CD14-positive monocyte (primary cell): ENCODE data around the gene ICE1. TPM values are rescaled to one million over a fixed set of nuclear protein-coding genes. Genes with fewer than 3 reads are reported as not detected.

Experiments
- DNase-seq, 3 donors: peaks; one replicate each; pipeline ENCODE4 v3.0.0-alpha.2; 2011 to 2022
- H2AFZ ChIP-seq: 2 replicates; pipeline ENCODE4 v1.6.0; 2012; ENCODE audit warnings: mild to moderate bottlenecking, low read depth, low read length, inconsistent platforms; ENCODE audit not compliant: insufficient read depth, poor library complexity, severe bottlenecking
- H3K27ac ChIP-seq, 2 donors: 1 replicate in 1 of 2; 2 replicates in 1 of 2; pipeline ENCODE4 v1.5.1; 2012 to 2013; ENCODE audit warnings: low read length in 2 of 2, control low read depth in 1 of 2, inconsistent platforms in 1 of 2, low read depth in 1 of 2, mild to moderate bottlenecking in 1 of 2
- H3K27me3 ChIP-seq, 2 donors: one replicate each; pipeline versions ENCODE4 v1.6.0 to v1.6.1; 2011 to 2013; ENCODE audit warnings: low read length in 2 of 2; ENCODE audit not compliant: control insufficient read depth in 2 of 2, insufficient read depth in 2 of 2
- H3K36me3 ChIP-seq, 2 donors: replicated peaks in 1 of 2; 1 replicate in 1 of 2; 2 replicates in 1 of 2; pipeline versions ENCODE4 v1.5.1 to v1.6.1; 2012 to 2013; ENCODE audit warnings: low read length in 2 of 2, control low read depth in 1 of 2, inconsistent platforms in 1 of 2, mild to moderate bottlenecking in 1 of 2; ENCODE audit not compliant: insufficient read depth in 2 of 2, control insufficient read depth in 1 of 2
- H3K4me1 ChIP-seq, 2 donors: 1 replicate in 1 of 2; 2 replicates in 1 of 2; pipeline versions ENCODE4 v1.5.1 to v1.6.1; 2012 to 2013; ENCODE audit warnings: low read length in 2 of 2, control low read depth in 1 of 2, inconsistent platforms in 1 of 2, mild to moderate bottlenecking in 1 of 2, moderate library complexity in 1 of 2; ENCODE audit not compliant: insufficient read depth in 2 of 2, control insufficient read depth in 1 of 2
- H3K4me2 ChIP-seq: replicated peaks from 2 replicates; pipeline ENCODE3; 2012; ENCODE audit warnings: low read length, moderate library complexity, mild to moderate bottlenecking; ENCODE audit not compliant: poor library complexity, severe bottlenecking; ENCODE audit errors: extremely low read depth
- H3K4me3 ChIP-seq, 3 experiments: fragments of 200-600 bp in 1 of 3; sonication (generic) in 1 of 3; replicated peaks in 1 of 3; 1 replicate in 2 of 3; 2 replicates in 1 of 3; pipeline ENCODE4 v1.5.1; 2011 to 2013; ENCODE audit warnings: low read length in 3 of 3, mild to moderate bottlenecking in 3 of 3, control low read depth in 2 of 3, low read depth in 2 of 3, inconsistent platforms in 1 of 3, moderate library complexity in 1 of 3
- H3K79me2 ChIP-seq: 2 replicates; pipeline ENCODE4 v1.6.0; 2012; ENCODE audit warnings: mild to moderate bottlenecking, control low read depth, inconsistent platforms, low read length, moderate library complexity; ENCODE audit not compliant: insufficient read depth
- H3K9ac ChIP-seq: 2 replicates; pipeline ENCODE4 v1.6.0; 2017; ENCODE audit warnings: low read length, mild to moderate bottlenecking; ENCODE audit not compliant: insufficient read depth, poor library complexity, severe bottlenecking
- H3K9me3 ChIP-seq, 2 donors: replicated peaks in 1 of 2; 1 replicate in 1 of 2; 2 replicates in 1 of 2; pipeline versions ENCODE4 v1.5.1 to v1.6.1; 2012 to 2013; ENCODE audit warnings: low read length in 2 of 2, control low read depth in 1 of 2; ENCODE audit not compliant: control insufficient read depth in 1 of 2, insufficient read depth in 1 of 2
- H4K20me1 ChIP-seq: 2 replicates; pipeline ENCODE4 v1.6.0; 2012; ENCODE audit warnings: mild to moderate bottlenecking, low read length, control low read depth, moderate library complexity; ENCODE audit not compliant: insufficient read depth
- H3K27ac Mint-ChIP-seq, 7 donors: one replicate each; pipeline ENCODE4 v1.8.0; 2020; ENCODE audit warnings: mild to moderate bottlenecking in 7 of 7, mixed read lengths in 7 of 7, moderate library complexity in 6 of 7, inconsistent platforms in 2 of 7
- H3K27me3 Mint-ChIP-seq, 3 donors: one replicate each; pipeline ENCODE4 v1.8.0; 2021 to 2022; ENCODE audit warnings: low read depth in 3 of 3, mild to moderate bottlenecking in 3 of 3, mixed read lengths in 3 of 3, moderate library complexity in 3 of 3, inconsistent platforms in 1 of 3
- H3K36me3 Mint-ChIP-seq, 2 donors: one replicate each; pipeline ENCODE4 v1.8.0; 2020; ENCODE audit warnings: mixed read lengths in 2 of 2, inconsistent platforms in 1 of 2, mild to moderate bottlenecking in 1 of 2
- H3K4me1 Mint-ChIP-seq: one replicate; pipeline ENCODE4 v1.8.0; 2020; ENCODE audit warnings: mild to moderate bottlenecking, mixed read lengths
- H3K4me3 Mint-ChIP-seq, 2 donors: one replicate each; pipeline ENCODE4 v1.8.0; 2020; ENCODE audit warnings: mild to moderate bottlenecking in 2 of 2, mixed read lengths in 2 of 2, moderate library complexity in 1 of 2
- H3K9me3 Mint-ChIP-seq, 7 donors: one replicate each; pipeline ENCODE4 v1.8.0; 2020 to 2022; ENCODE audit warnings: mixed read lengths in 7 of 7, mild to moderate bottlenecking in 6 of 7, moderate library complexity in 6 of 7, inconsistent platforms in 2 of 7
- CTCF ChIP-seq: fragments of 200-600 bp; IDR thresholded peaks from one replicate; pipeline ENCODE4 v1.8.0; 2022; ENCODE audit warnings: antibody characterized with exemption, mild to moderate bottlenecking
- WGBS: methylation state at CpG from one replicate; pipeline ENCODE4 v1.1.5; 2013; ENCODE audit warnings: missing lambda C conversion rate; ENCODE audit not compliant: insufficient coverage; 5-methylcytosine and 5-hydroxymethylcytosine counted together
- intact Hi-C, 2 donors: fragments of 100-400 bp; cut with micrococcal nuclease; formaldehyde crosslinking; loops; one replicate each; pipeline versions ENCODE4 v1.15.0 to v1.15.1; 2023
- polyA plus RNA-seq, 3 donors: library from polyadenylated mRNA; depleted of rRNA in 1 of 3; unstranded in 2 of 3; stranded (reverse) in 1 of 3; fragments of 300-500 nt in 2 of 3; fragments of >200 nt in 1 of 3; fragmentation: Illumina TruSeq in 2 of 3; gene quantifications; 1 replicate in 2 of 3; 2 replicates in 1 of 3; pipeline ENCODE4 v1.2.3, GENCODE V29; 2012 to 2021

Gene ICE1
- polyA plus RNA-seq, 3 donors = 2.4 to 8.2 (median 6.4) TPM

GRCh38 chr5:5464036-5464715, 41.7 kb downstream of the ICE1 start:
- H4K20me1 ChIP-seq = no peaks in the 10 kb centered on the region
- WGBS = 98% methylated on average over 15 of the region's 18 CpGs
- H3K4me1 Mint-ChIP-seq = no peaks in the 10 kb centered on the region
- no peak overlapping the region for H3K4me3 ChIP-seq
- H3K27ac ChIP-seq = no peak overlapping the region
- intact Hi-C loops = no loop called here
- no peak overlapping the region for H3K4me3 Mint-ChIP-seq
- DNase-seq = no peak
- no peaks in the 10 kb centered on the region for H3K27me3 Mint-ChIP-seq
- peaks cover 85 to 95% of the 10 kb centered on the region in 2 donors for H3K36me3 ChIP-seq
- H2AFZ ChIP-seq = no peak overlapping the region
- H3K9ac ChIP-seq = no peak overlapping the region
- H3K9me3 ChIP-seq = no peaks in the 10 kb centered on the region
- no peaks in the 10 kb centered on the region for H3K79me2 ChIP-seq
- no peak overlapping the region for H3K4me2 ChIP-seq
- H3K4me1 ChIP-seq = no peaks in the 10 kb centered on the region
- no peaks in the 10 kb centered on the region for H3K27me3 ChIP-seq
- H3K9me3 Mint-ChIP-seq = no peaks in the 10 kb centered on the region
- peaks cover 75 to 89% of the 10 kb centered on the region in 2 donors for H3K36me3 Mint-ChIP-seq
- peak overlapping the region in 2 of 7 donors; percentile 2 to 49 for H3K27ac Mint-ChIP-seq
- TF ChIP-seq CTCF = no peak

GRCh38 chr5:5466227-5466626, 43.8 kb downstream of the ICE1 start:
- Histone ChIP-seq H3K4me3 (no peak overlapping the region), H3K9me3 (no peaks in the 10 kb centered on the region), H3K79me2 (no peaks in the 10 kb centered on the region), H3K27me3 (no peaks in the 10 kb centered on the region), H2AFZ (no peak overlapping the region), H3K9ac (no peak overlapping the region), H4K20me1 (no peaks in the 10 kb centered on the region), H3K4me1 (no peaks in the 10 kb centered on the region), H3K27ac (no peak overlapping the region), H3K4me2 (no peak overlapping the region), H3K36me3 (peaks cover 70 to 84% of the 10 kb centered on the region in 2 donors)
- intact Hi-C loops = no loop called here
- Mint-ChIP-seq H3K4me3 (no peak overlapping the region), H3K9me3 (no peaks in the 10 kb centered on the region), H3K36me3 (peaks cover 61 to 77% of the 10 kb centered on the region in 2 donors), H3K4me1 (no peaks in the 10 kb centered on the region), H3K27ac (no peak overlapping the region), H3K27me3 (no peaks in the 10 kb centered on the region)
- no peak for DNase-seq
- no CpG with 5 or more reads among the region's 5 CpGs for WGBS
- no peak for TF ChIP-seq CTCF
